ENCODE results near the gene SYT14. TPM values are rescaled to one million over a fixed set of nuclear protein-coding genes. Genes with fewer than 3 reads are reported as not detected.

The SYT14 gene
- total RNA-seq, 1 experiment from 2014 or later, result 0.07 TPM

DNA sequence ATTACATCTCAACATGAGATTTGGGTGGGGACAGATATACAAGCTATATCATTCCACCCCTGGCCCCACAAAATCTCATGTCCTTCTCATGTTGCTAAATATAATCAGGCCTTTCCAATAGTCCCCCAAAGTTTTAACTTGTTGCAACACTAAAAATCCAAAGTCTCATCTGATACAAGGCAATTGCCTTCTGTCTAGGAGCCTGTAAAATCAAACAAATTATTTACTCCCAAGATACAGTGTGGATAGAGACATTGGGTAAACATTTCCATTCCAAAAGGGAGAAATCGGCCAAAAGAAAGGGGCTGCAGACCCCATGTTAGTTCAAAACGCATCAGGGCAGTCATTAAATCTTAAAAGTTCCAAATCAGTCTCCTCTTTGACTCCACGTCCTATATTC lies 47.0 kb downstream of the SYT14 start:
- no peaks in the 10 kb centered on the region for H3K9me3 ChIP-seq (ENCODE audit: control insufficient read depth in 1 of 2, insufficient read depth in 1 of 2, low read depth in 1 of 2, low read length in 2 of 2)
- H3K36me3 ChIP-seq (ENCODE audit: control insufficient read depth in 1 of 2, insufficient read depth in 2 of 2, low read length in 2 of 2), result no peaks in the 10 kb centered on the region
- BruUV-seq (replicated peaks), result no TSS peak
- H3K4me1 ChIP-seq (ENCODE audit: control insufficient read depth in 1 of 2, insufficient read depth in 2 of 2, low read length in 2 of 2), result no peaks in the 10 kb centered on the region
- H3K27me3 ChIP-seq (ENCODE audit: insufficient read depth, low read length), result peaks cover 15% of the 10 kb centered on the region
- no peak overlapping the region for H3K4me3 ChIP-seq (replicated peaks in 1 of 2; ENCODE audit: low read depth in 1 of 2, low read length in 2 of 2)
- no peaks in the 10 kb centered on the region for H4K20me1 ChIP-seq (ENCODE audit: insufficient read depth)
- H3K4me2 ChIP-seq (ENCODE audit: low read length), result no peak overlapping the region
- no peak for ATAC-seq
- H3K27ac ChIP-seq (ENCODE audit: low read depth, low read length), result no peak overlapping the region
- intact Hi-C loops (cut with micrococcal nuclease), result loop anchor here (5.0 kb wide), 2 partner anchors 327 to 408 kb away; no protein-coding TSS in a partner anchor
- H3K9ac ChIP-seq (ENCODE audit: low read length), result no peak overlapping the region
- TF ChIP-seq ELF1 (IDR thresholded peaks at IDR 0.05; ENCODE audit: borderline replicate concordance, low read depth), result no peak
- TF ChIP-seq JUND (IDR thresholded peaks at IDR 0.05), result no peak
- TF ChIP-seq ZNF274 (IDR thresholded peaks at IDR 0.05; ENCODE audit: low read depth, low read length), result no peak
- TF ChIP-seq POLR2A (IDR thresholded peaks at IDR 0.05; ENCODE audit: borderline replicate concordance, extremely low read depth, insufficient read depth, insufficient read length), result no peak
- no peak for TF ChIP-seq RAD21 (IDR thresholded peaks at IDR 0.05; ENCODE audit: low read depth)
- no peak for TF ChIP-seq YY1 (IDR thresholded peaks at IDR 0.05; ENCODE audit: extremely low read depth, insufficient replicate concordance, low read depth, low read length)
- TF ChIP-seq SRF (IDR thresholded peaks at IDR 0.05; ENCODE audit: low read depth), result no peak
- no peak for TF ChIP-seq EZH2 (IDR thresholded peaks at IDR 0.05)
- no peaks in the 10 kb centered on the region for H3K79me2 ChIP-seq (ENCODE audit: insufficient read depth, low read length)
- RAD21 ChIA-PET (ENCODE audit: low non-redundant PET in 1 of 2, low total read pairs in 2 of 2, uncharacterized antibody in 2 of 2, unreplicated experiment in 2 of 2), result no interaction called here
- POLR2A ChIA-PET, result no interaction called here
- no peak for DNase-seq (ENCODE audit: low read depth, low spot score)
- no peaks in the 10 kb centered on the region for H3K9me2 ChIP-seq (ENCODE audit: insufficient read depth)
- no peak overlapping the region for H2AFZ ChIP-seq (ENCODE audit: low read depth, low read length, poor library complexity, severe bottlenecking)
- CTCF ChIA-PET, result no interaction called here

- no peaks in the 10 kb centered on the region for H4K20me1 ChIP-seq (ENCODE audit: insufficient read depth)
- H3K9me3 ChIP-seq (ENCODE audit: control insufficient read depth in 1 of 2, insufficient read depth in 1 of 2, low read depth in 1 of 2, low read length in 2 of 2), result no peaks in the 10 kb centered on the region
- DNase-seq (ENCODE audit: low read depth, low spot score) (no peak), ATAC-seq (no peak)
- BruUV-seq (replicated peaks), result no TSS peak
- H3K9me2 ChIP-seq (ENCODE audit: insufficient read depth), result no peaks in the 10 kb centered on the region
- H3K9ac ChIP-seq (ENCODE audit: low read length), result no peak overlapping the region
- no peaks in the 10 kb centered on the region for H3K36me3 ChIP-seq (ENCODE audit: control insufficient read depth in 1 of 2, insufficient read depth in 2 of 2, low read length in 2 of 2)
- ChIA-PET RAD21 (ENCODE audit: low non-redundant PET in 1 of 2, low total read pairs in 2 of 2, uncharacterized antibody in 2 of 2, unreplicated experiment in 2 of 2) (no interaction called here), CTCF (interaction anchor here (0.6 to 4.5 kb wide), 6 partner anchors 81 to 161 kb away, joined by 3 to 44 read pairs (median 4); partner anchors contain the start of gene UTP25), POLR2A (no interaction called here)
- H2AFZ ChIP-seq (ENCODE audit: low read depth, low read length, poor library complexity, severe bottlenecking), result no peak overlapping the region
- no peak overlapping the region for H3K4me2 ChIP-seq (ENCODE audit: low read length)
- no peak overlapping the region for H3K27ac ChIP-seq (ENCODE audit: low read depth, low read length)
- no peaks in the 10 kb centered on the region for H3K4me1 ChIP-seq (ENCODE audit: control insufficient read depth in 1 of 2, insufficient read depth in 2 of 2, low read length in 2 of 2)
- intact Hi-C loops (cut with micrococcal nuclease), result loop anchor here (1.0 to 5.0 kb wide), 3 partner anchors 128 to 411 kb away; no protein-coding TSS in a partner anchor
- no peak overlapping the region for H3K4me3 ChIP-seq (replicated peaks in 1 of 2; ENCODE audit: low read depth in 1 of 2, low read length in 2 of 2)
- H3K27me3 ChIP-seq (ENCODE audit: insufficient read depth, low read length), result peaks cover 25% of the 10 kb centered on the region
- no peaks in the 10 kb centered on the region for H3K79me2 ChIP-seq (ENCODE audit: insufficient read depth, low read length)
- TF ChIP-seq, protein P1, sequence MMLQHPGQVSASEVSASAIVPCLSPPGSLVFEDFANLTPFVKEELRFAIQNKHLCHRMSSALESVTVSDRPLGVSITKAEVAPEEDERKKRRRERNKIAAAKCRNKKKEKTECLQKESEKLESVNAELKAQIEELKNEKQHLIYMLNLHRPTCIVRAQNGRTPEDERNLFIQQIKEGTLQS (IDR thresholded peaks at IDR 0.05), result no peak
- no peak for TF ChIP-seq POLR2AphosphoS5 (IDR thresholded peaks at IDR 0.05; ENCODE audit: low read depth, low read length)
- TF ChIP-seq SP1 (IDR thresholded peaks at IDR 0.05; ENCODE audit: low read depth), result no peak
- no peak for TF ChIP-seq EGR1 (IDR thresholded peaks at IDR 0.05; ENCODE audit: low read depth)
- no peak for TF ChIP-seq ELF1 (IDR thresholded peaks at IDR 0.05; ENCODE audit: borderline replicate concordance, low read depth)
- no peak for TF ChIP-seq CBX3 (IDR thresholded peaks at IDR 0.05; ENCODE audit: low read depth)
- TF ChIP-seq CEBPB (IDR thresholded peaks at IDR 0.05; ENCODE audit: low read depth), result no peak
- TF ChIP-seq JUND (IDR thresholded peaks at IDR 0.05), result no peak
- TF ChIP-seq YY1 (IDR thresholded peaks at IDR 0.05; ENCODE audit: extremely low read depth, insufficient replicate concordance, low read depth, low read length), result no peak
- no peak for TF ChIP-seq MAX (IDR thresholded peaks at IDR 0.05)
- no peak for TF ChIP-seq EZH2phosphoT487 (IDR thresholded peaks at IDR 0.05; ENCODE audit: borderline replicate concordance)
- no peak for TF ChIP-seq FOSL1 (IDR thresholded peaks at IDR 0.05; ENCODE audit: low read depth)
- no peak for TF ChIP-seq TCF7L2 (IDR thresholded peaks at IDR 0.05; ENCODE audit: borderline replicate concordance, extremely low read depth, insufficient read depth, insufficient read length)
- no peak for TF ChIP-seq ZBTB33 (IDR thresholded peaks at IDR 0.05; ENCODE audit: extremely low read depth, insufficient replicate concordance, low read length)
- TF ChIP-seq ZFX (IDR thresholded peaks at IDR 0.05), result no peak
Measured at GRCh38 chr1:209988706-209989105, 50.7 kb downstream of the SYT14 start.

All from HCT116 (cell line).